A673 (cell line): ENCODE measurements around the gene PIAS4. TPM values are rescaled to one million over a fixed set of nuclear protein-coding genes. Genes with fewer than 3 reads are reported as not detected.

Source experiments
- BruUV-seq: library from RNA; stranded (reverse); fragments of 400-500 nt; replicated peaks from 2 replicates; lab custom pipeline; 2021; lab: Mats Ljungman, UMichigan
- CTCF ChIA-PET: fragments of 300-600 bp; sonication (Branson Sonifier 250); formaldehyde crosslinking; loops from one replicate; lab custom pipeline; 2022; ENCODE audit warnings: antibody characterized with exemption; lab: Charles Lee
- POLR2A ChIA-PET: fragments of 300-600 bp; sonication (Branson Sonifier 250); formaldehyde crosslinking; loops from one replicate; lab custom pipeline; 2022; ENCODE audit warnings: antibody characterized with exemption; ENCODE audit not compliant: low non-redundant PET; lab: Charles Lee
- DNase-seq: peaks from one replicate; pipeline ENCODE4 v3.0.0-alpha.2; 2015; ENCODE audit warnings: low spot score
- H3K27ac ChIP-seq: fragments of 200-600 bp; sonication (generic); 2 replicates; pipeline ENCODE4 v1.5.1; 2016; ENCODE audit warnings: mixed run types, low read depth, mild to moderate bottlenecking, mixed read lengths, antibody characterized with exemption, low read length; ENCODE audit not compliant: poor library complexity, severe bottlenecking
- H3K27me3 ChIP-seq: fragments of 200-600 bp; sonication (generic); replicated peaks from 2 replicates; pipeline ENCODE4 v1.6.1; 2017; ENCODE audit warnings: mixed run types, low read depth, mild to moderate bottlenecking, mixed read lengths, antibody characterized with exemption, low read length; ENCODE audit not compliant: insufficient read depth, poor library complexity
- H3K36me3 ChIP-seq: fragments of 200-600 bp; sonication (generic); 2 replicates; pipeline ENCODE4 v1.6.1; 2016; ENCODE audit warnings: mixed run types, mild to moderate bottlenecking, mixed read lengths, antibody characterized with exemption, low read length; ENCODE audit not compliant: insufficient read depth, poor library complexity, severe bottlenecking
- H3K4me1 ChIP-seq: fragments of 200-600 bp; sonication (generic); 2 replicates; pipeline ENCODE4 v1.6.1; 2017; ENCODE audit warnings: mixed run types, mild to moderate bottlenecking, mixed read lengths, antibody characterized with exemption, low read length; ENCODE audit not compliant: insufficient read depth, poor library complexity, severe bottlenecking
- H3K4me3 ChIP-seq: fragments of 200-600 bp; sonication (generic); 2 replicates; pipeline ENCODE4 v1.5.1; 2016; ENCODE audit warnings: low read depth, mixed run types, mild to moderate bottlenecking, mixed read lengths, low read length; ENCODE audit not compliant: poor library complexity, severe bottlenecking
- H3K9me3 ChIP-seq: fragments of 200-600 bp; sonication (generic); 2 replicates; pipeline ENCODE4 v1.6.1; 2016; ENCODE audit warnings: mixed run types, low read depth, mild to moderate bottlenecking, mixed read lengths, antibody characterized with exemption, low read length; ENCODE audit not compliant: poor library complexity, severe bottlenecking
- CTCF ChIP-seq: fragments of 300-800, 200-600 bp; sonication (generic); conservative IDR thresholded peaks from 2 replicates; pipeline ENCODE4 v1.5.1; 2017; ENCODE audit warnings: low read depth, mild to moderate bottlenecking, antibody characterized with exemption, low read length, moderate library complexity, mixed read lengths
- EZH2 ChIP-seq: fragments of 200-600 bp; sonication (generic); IDR thresholded peaks from 2 replicates; pipeline ENCODE4 v1.6.1; 2017; ENCODE audit warnings: borderline replicate concordance, low read depth, mild to moderate bottlenecking, mixed read lengths, antibody characterized with exemption, low read length; ENCODE audit not compliant: poor library complexity, severe bottlenecking
- intact Hi-C: fragments of 100-400 bp; cut with micrococcal nuclease; formaldehyde crosslinking; loops from one replicate; pipeline ENCODE4 v1.10.0; 2022; ENCODE audit not compliant: unreplicated experiment
- total RNA-seq: library from RNA; stranded (reverse); gene quantifications from 2 replicates; pipeline ENCODE4 v1.2.3, GENCODE V29; 2021

Gene PIAS4
- total RNA-seq, 1 experiment from 2014 or later = 59.1 TPM

GRCh38 chr19:4035582-4035981 is 28.0 kb downstream of the PIAS4 start:
- Histone ChIP-seq H3K36me3 (peaks cover 35% of the 10 kb centered on the region), H3K4me1 (peaks cover 13% of the 10 kb centered on the region), H3K27ac (no peak overlapping the region), H3K4me3 (no peak overlapping the region), H3K9me3 (no peaks in the 10 kb centered on the region), H3K27me3 (no peaks in the 10 kb centered on the region)
- intact Hi-C loops = no loop called here
- no TSS peak for BruUV-seq
- ChIA-PET CTCF (no interaction called here), POLR2A (no interaction called here)
- TF ChIP-seq CTCF (no peak), EZH2 (no peak)
- DNase-seq = no peak

GRCh38 chr19:4036576-4037300 is 29.2 kb downstream of the PIAS4 start:
- no peak overlapping the region for H3K4me3 ChIP-seq

GRCh38 chr19:4037301-4037949 is 29.9 kb downstream of the PIAS4 start:
- H3K9me3 ChIP-seq = no peaks in the 10 kb centered on the region
- POLR2A ChIA-PET = no interaction called here
- no peak for DNase-seq
- CTCF ChIA-PET = no interaction called here
- TF ChIP-seq EZH2 (no peak), CTCF (no peak)
- intact Hi-C loops = no loop called here
- peaks cover 4% of the 10 kb centered on the region for H3K4me1 ChIP-seq
- H3K27ac ChIP-seq = no peak overlapping the region
- no peak overlapping the region for H3K4me3 ChIP-seq
- BruUV-seq = no TSS peak
- no peaks in the 10 kb centered on the region for H3K27me3 ChIP-seq
- peaks cover 35% of the 10 kb centered on the region for H3K36me3 ChIP-seq

More at GRCh38 chr19:4036576-4037300, 29.2 kb downstream of the PIAS4 start:
- Histone ChIP-seq H3K4me1 (peaks cover 11% of the 10 kb centered on the region), H3K27me3 (no peaks in the 10 kb centered on the region), H3K27ac (no peak overlapping the region), H3K36me3 (peaks cover 35% of the 10 kb centered on the region), H3K9me3 (no peaks in the 10 kb centered on the region)
- TF ChIP-seq CTCF = no peak
- no peak for TF ChIP-seq EZH2
- intact Hi-C loops = no loop called here
- CTCF ChIA-PET = no interaction called here
- POLR2A ChIA-PET = no interaction called here
- BruUV-seq = TSS peak; percentile 27
- no peak for DNase-seq
